Neural cell (in vitro differentiated cells): ENCODE measurements around the gene ACOT13. TPM values are rescaled to one million over a fixed set of nuclear protein-coding genes. Genes with fewer than 3 reads are reported as not detected.

Experiments used
- H2AFZ ChIP-seq: fragments of 200-600, 300-800 bp; sonication (generic), shearing (Covaris generic); 2 replicates; pipeline ENCODE4 v1.6.0; 2014; ENCODE audit warnings: low read depth, mild to moderate bottlenecking, antibody characterized with exemption, low read length, moderate library complexity
- H3F3A ChIP-seq: fragments of 200-600 bp; shearing (Covaris generic); 2 replicates; pipeline ENCODE4 v1.6.1; 2016; ENCODE audit warnings: mild to moderate bottlenecking, moderate library complexity, mixed read lengths, antibody characterized with exemption, low read length; ENCODE audit not compliant: insufficient read depth, poor library complexity, severe bottlenecking
- H3K27ac ChIP-seq: fragments of 200-600, 300-800 bp; sonication (generic), shearing (Covaris generic); 2 replicates; pipeline ENCODE4 v1.5.1; 2014; ENCODE audit warnings: mild to moderate bottlenecking, low read length, moderate library complexity
- H3K27me3 ChIP-seq: fragments of 300-800, 200-600 bp; sonication (generic), shearing (Covaris generic); 2 replicates; pipeline ENCODE4 v1.6.0; 2014; ENCODE audit warnings: mild to moderate bottlenecking, low read depth, low read length, moderate library complexity; ENCODE audit not compliant: insufficient read depth
- H3K36me3 ChIP-seq: fragments of 300-800, 200-600 bp; sonication (generic), shearing (Covaris generic); 2 replicates; pipeline ENCODE4 v1.5.1; 2014; ENCODE audit warnings: mild to moderate bottlenecking, antibody characterized with exemption, low read length, moderate library complexity; ENCODE audit not compliant: insufficient read depth
- H3K4me2 ChIP-seq: fragments of 300-800, 200-600 bp; sonication (generic), shearing (Covaris generic); 2 replicates; pipeline ENCODE4 v1.6.0; 2014; ENCODE audit warnings: mild to moderate bottlenecking, low read length
- H3K4me3 ChIP-seq: fragments of 300-800, 200-600 bp; sonication (generic), shearing (Covaris generic); 2 replicates; pipeline ENCODE4 v1.5.1; 2014; ENCODE audit warnings: mild to moderate bottlenecking, low read length, moderate library complexity
- H3K79me2 ChIP-seq: fragments of 200-600 bp; shearing (Covaris generic); replicated peaks from 2 replicates; pipeline ENCODE4 v1.6.0; 2014; ENCODE audit warnings: mild to moderate bottlenecking, low read length, moderate library complexity; ENCODE audit not compliant: insufficient read depth
- H3K9ac ChIP-seq: fragments of 300-800, 200-600 bp; sonication (generic), shearing (Covaris generic); 2 replicates; pipeline ENCODE4 v1.6.1; 2016; ENCODE audit warnings: mild to moderate bottlenecking, low read length, mixed read lengths
- H3K9me2 ChIP-seq: fragments of 200-600 bp; shearing (Covaris generic); 2 replicates; pipeline ENCODE4 v1.6.1; 2016; ENCODE audit warnings: mild to moderate bottlenecking, low read length, mixed read lengths; ENCODE audit not compliant: insufficient read depth
- H3K9me3 ChIP-seq: fragments of 200-600, 300-800 bp; sonication (generic), shearing (Covaris generic); 2 replicates; pipeline ENCODE4 v1.6.1; 2016; ENCODE audit warnings: mild to moderate bottlenecking, mixed run types, low read length, moderate library complexity, mixed read lengths
- H4K20me1 ChIP-seq: fragments of 200-600 bp; shearing (Covaris generic); 2 replicates; pipeline ENCODE4 v1.6.1; 2016; ENCODE audit warnings: mild to moderate bottlenecking, mixed run types; ENCODE audit not compliant: insufficient read depth
- EP300 ChIP-seq: fragments of 450-650 bp; conservative IDR thresholded peaks from 2 replicates; pipeline ENCODE4 v1.6.1; 2014; ENCODE audit warnings: antibody characterized with exemption, mild to moderate bottlenecking, moderate library complexity; ENCODE audit not compliant: poor library complexity, severe bottlenecking
- EZH2 ChIP-seq: fragments of 200-600, 300-800 bp; shearing (Covaris generic), sonication (generic); IDR thresholded peaks from 2 replicates; pipeline ENCODE4 v1.6.1; 2014; ENCODE audit warnings: antibody characterized with exemption, low read length, borderline replicate concordance, mild to moderate bottlenecking; ENCODE audit not compliant: insufficient read depth, poor library complexity, severe bottlenecking
- MXI1 ChIP-seq: fragments of 450-650 bp; conservative IDR thresholded peaks from 2 replicates; pipeline ENCODE4 v1.6.1; 2014; ENCODE audit warnings: antibody characterized with exemption, mild to moderate bottlenecking; ENCODE audit not compliant: poor library complexity, severe bottlenecking
- POLR2AphosphoS5 ChIP-seq: IDR thresholded peaks from 2 replicates; pipeline ENCODE4 v1.6.1; 2012
- RAD21 ChIP-seq: fragments of 450-650 bp; conservative IDR thresholded peaks from 2 replicates; pipeline ENCODE4 v1.6.1; 2014; ENCODE audit warnings: antibody characterized with exemption, mild to moderate bottlenecking, moderate library complexity
- REST ChIP-seq: IDR thresholded peaks from 2 replicates; pipeline ENCODE4 v1.6.1; 2012; ENCODE audit warnings: borderline replicate concordance
- SMC3 ChIP-seq: fragments of 450-650 bp; conservative IDR thresholded peaks from 2 replicates; pipeline ENCODE4 v1.6.1; 2014; ENCODE audit warnings: antibody characterized with exemption, mild to moderate bottlenecking, moderate library complexity; ENCODE audit not compliant: poor library complexity
- TAF1 ChIP-seq: IDR thresholded peaks from 2 replicates; pipeline ENCODE4 v1.6.1; 2012; ENCODE audit warnings: low read depth
- polyA plus RNA-seq: library from polyadenylated mRNA; depleted of rRNA; stranded (reverse); fragments of >200 nt; gene quantifications from 2 replicates; pipeline ENCODE4 v1.2.3, GENCODE V29; 2014
- TF ChIP-seq, protein P1 (sequence below): fragments of 450-650 bp; IDR thresholded peaks from 2 replicates; pipeline ENCODE4 v1.5.1; 2014; ENCODE audit warnings: antibody characterized with exemption, mild to moderate bottlenecking, moderate library complexity; ENCODE audit not compliant: poor library complexity, severe bottlenecking

Gene ACOT13
- polyA plus RNA-seq, 1 donor from 2014 or later = 9.9 TPM

DNA sequence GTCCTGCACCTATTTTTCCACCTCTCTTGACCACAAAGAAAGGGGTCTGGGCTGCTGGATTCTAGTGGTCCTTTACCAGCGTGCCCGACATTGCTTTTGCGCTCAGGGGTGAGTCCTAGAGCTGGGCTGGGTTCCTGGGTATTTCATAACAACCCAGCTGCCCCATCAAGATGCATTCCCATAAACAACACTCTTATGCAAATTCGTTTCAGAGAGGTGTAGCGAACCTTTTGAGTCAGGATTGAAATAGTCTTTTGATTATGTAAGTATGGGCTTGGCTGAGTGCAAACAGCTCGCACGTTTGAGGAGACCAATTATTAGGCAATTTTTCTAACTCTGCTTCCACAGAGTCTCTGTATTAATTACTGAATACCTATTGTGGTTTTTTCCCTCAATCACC lies 13.7 kb downstream of the ACOT13 start:
- Histone ChIP-seq H4K20me1 (no peaks in the 10 kb centered on the region), H3K36me3 (no peaks in the 10 kb centered on the region), H3F3A (no peaks in the 10 kb centered on the region), H3K4me2 (no peak overlapping the region), H3K9ac (no peak overlapping the region), H3K79me2 (no peaks in the 10 kb centered on the region), H3K27me3 (no peaks in the 10 kb centered on the region), H3K9me3 (no peaks in the 10 kb centered on the region), H3K4me3 (no peak overlapping the region), H2AFZ (no peak overlapping the region), H3K27ac (no peak overlapping the region), H3K9me2 (no peaks in the 10 kb centered on the region)
- TF ChIP-seq MXI1 (no peak), REST (no peak), RAD21 (no peak), EP300 (no peak), SMC3 (no peak), TAF1 (no peak), EZH2 (no peak), POLR2AphosphoS5 (no peak)
- TF ChIP-seq, protein P1, sequence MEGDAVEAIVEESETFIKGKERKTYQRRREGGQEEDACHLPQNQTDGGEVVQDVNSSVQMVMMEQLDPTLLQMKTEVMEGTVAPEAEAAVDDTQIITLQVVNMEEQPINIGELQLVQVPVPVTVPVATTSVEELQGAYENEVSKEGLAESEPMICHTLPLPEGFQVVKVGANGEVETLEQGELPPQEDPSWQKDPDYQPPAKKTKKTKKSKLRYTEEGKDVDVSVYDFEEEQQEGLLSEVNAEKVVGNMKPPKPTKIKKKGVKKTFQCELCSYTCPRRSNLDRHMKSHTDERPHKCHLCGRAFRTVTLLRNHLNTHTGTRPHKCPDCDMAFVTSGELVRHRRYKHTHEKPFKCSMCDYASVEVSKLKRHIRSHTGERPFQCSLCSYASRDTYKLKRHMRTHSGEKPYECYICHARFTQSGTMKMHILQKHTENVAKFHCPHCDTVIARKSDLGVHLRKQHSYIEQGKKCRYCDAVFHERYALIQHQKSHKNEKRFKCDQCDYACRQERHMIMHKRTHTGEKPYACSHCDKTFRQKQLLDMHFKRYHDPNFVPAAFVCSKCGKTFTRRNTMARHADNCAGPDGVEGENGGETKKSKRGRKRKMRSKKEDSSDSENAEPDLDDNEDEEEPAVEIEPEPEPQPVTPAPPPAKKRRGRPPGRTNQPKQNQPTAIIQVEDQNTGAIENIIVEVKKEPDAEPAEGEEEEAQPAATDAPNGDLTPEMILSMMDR = no peak

GRCh38 chr6:24683297-24684296 lies 16.7 kb downstream of the ACOT13 start:
- Histone ChIP-seq H3K36me3 (no peaks in the 10 kb centered on the region), H3K9ac (peak overlapping the region; percentile 22), H3K9me2 (no peaks in the 10 kb centered on the region), H3F3A (no peaks in the 10 kb centered on the region), H3K4me3 (no peak overlapping the region), H3K4me2 (no peak overlapping the region), H3K27me3 (no peaks in the 10 kb centered on the region), H3K79me2 (no peaks in the 10 kb centered on the region), H3K27ac (peak overlapping the region; percentile 36), H4K20me1 (no peaks in the 10 kb centered on the region), H3K9me3 (no peaks in the 10 kb centered on the region), H2AFZ (no peak overlapping the region)
- no peak for TF ChIP-seq EP300
- TF ChIP-seq TAF1 = no peak
- no peak for TF ChIP-seq REST
- TF ChIP-seq EZH2 = no peak
- no peak for TF ChIP-seq RAD21
- no peak for TF ChIP-seq MXI1
- no peak for TF ChIP-seq POLR2AphosphoS5
- TF ChIP-seq, protein P1 = no peak
- no peak for TF ChIP-seq SMC3
